SU-DHL-6 (cell line): ENCODE results near the gene YKT6.

Experiments
- H2AFZ ChIP-seq: fragments of 200-600 bp; sonication (generic); 2 replicates; pipeline ENCODE4 v1.6.1; 2014; ENCODE audit warnings: low read depth, mild to moderate bottlenecking, moderate library complexity, mixed read lengths, antibody characterized with exemption, low read length; ENCODE audit not compliant: severe bottlenecking
- H3F3A ChIP-seq: fragments of 200-600 bp; shearing (Covaris generic); 2 replicates; pipeline ENCODE4 v1.6.0; 2016; ENCODE audit warnings: antibody characterized with exemption, mild to moderate bottlenecking; ENCODE audit not compliant: insufficient read depth
- H3K27ac ChIP-seq: fragments of 200-600 bp; sonication (generic); 2 replicates; pipeline ENCODE4 v1.5.1; 2016; ENCODE audit warnings: low read depth, mild to moderate bottlenecking, low read length, moderate library complexity, mixed read lengths
- H3K27me3 ChIP-seq: fragments of 200-600 bp; sonication (generic), shearing (Covaris generic); 2 replicates; pipeline ENCODE4 v1.6.0; 2014; ENCODE audit warnings: mild to moderate bottlenecking, low read length
- H3K36me3 ChIP-seq: fragments of 200-600 bp; sonication (generic); 2 replicates; pipeline ENCODE4 v1.6.1; 2014; ENCODE audit warnings: mild to moderate bottlenecking, low read length, mixed read lengths
- H3K4me2 ChIP-seq: fragments of 300-600, 200-600 bp; shearing (Covaris generic), sonication (generic); 2 replicates; pipeline ENCODE4 v1.6.0; 2014; ENCODE audit warnings: low read length, low read depth, mild to moderate bottlenecking; ENCODE audit not compliant: poor library complexity, severe bottlenecking
- H3K4me3 ChIP-seq: fragments of 200-600 bp; sonication (generic); 2 replicates; pipeline ENCODE4 v1.5.1; 2014; ENCODE audit warnings: antibody characterized with exemption, low read length, mild to moderate bottlenecking, mixed read lengths; ENCODE audit not compliant: insufficient read depth, poor library complexity, severe bottlenecking
- H3K79me2 ChIP-seq: fragments of 200-600 bp; sonication (generic); 2 replicates; pipeline ENCODE4 v1.6.1; 2014; ENCODE audit warnings: mild to moderate bottlenecking, low read length, moderate library complexity; ENCODE audit not compliant: insufficient read depth
- H3K9ac ChIP-seq: fragments of 200-600 bp; sonication (generic); 2 replicates; pipeline ENCODE4 v1.7.0; 2014; ENCODE audit warnings: mild to moderate bottlenecking, low read length
- H3K9me2 ChIP-seq: fragments of 200-600 bp; sonication (generic); replicated peaks from 2 replicates; pipeline ENCODE4 v1.6.1; 2014; ENCODE audit warnings: low read length; ENCODE audit not compliant: insufficient read depth
- H3K9me3 ChIP-seq: fragments of 200-600 bp; sonication (generic); 2 replicates; pipeline ENCODE4 v1.6.1; 2014; ENCODE audit warnings: low read length, mixed read lengths; ENCODE audit not compliant: insufficient read depth
- H4K20me1 ChIP-seq: fragments of 200-600 bp; sonication (generic); 2 replicates; pipeline ENCODE4 v1.6.1; 2014; ENCODE audit warnings: low read depth, mild to moderate bottlenecking, antibody characterized with exemption, low read length, moderate library complexity, mixed read lengths
- CTCF ChIP-seq: fragments of 200-600 bp; sonication (generic); IDR thresholded peaks from one replicate; pipeline ENCODE4 v1.5.1; 2017; ENCODE audit warnings: antibody characterized with exemption, mild to moderate bottlenecking, low read length, moderate library complexity; ENCODE audit not compliant: insufficient read depth, poor library complexity, severe bottlenecking
- EZH2phosphoT487 ChIP-seq: fragments of 200-600 bp; sonication (generic), shearing (Covaris generic); conservative IDR thresholded peaks from 2 replicates; pipeline ENCODE4 v1.6.1; 2018; ENCODE audit warnings: mild to moderate bottlenecking, antibody characterized with exemption, low read length, moderate library complexity, mixed read lengths

Gene YKT6

GRCh38 chr7:44200699-44201461 is at the start of gene YKT6:
YKT6 (plus strand) TSS chr7:44200978; CDS start chr7:44201136, 158 bp downstream.
- Histone ChIP-seq H2AFZ (peak within 1 kb of the TSS; percentile 60), H3K9me3 (no peaks in the 10 kb centered on the region), H3K4me3 (peak within 1 kb of the TSS; percentile 94), H3K4me2 (peak within 1 kb of the TSS; percentile 93), H3K9ac (peak within 1 kb of the TSS; percentile 74), H3K27ac (no peak within 1 kb of the TSS), H3K36me3 (peaks cover 3% of the 10 kb centered on the region; the same call in 1 of the 2 replicates), H4K20me1 (peaks cover 3% of the 10 kb centered on the region; the same call in 1 of the 2 replicates), H3K9me2 (no peaks in the 10 kb centered on the region), H3F3A (no peaks in the 10 kb centered on the region), H3K27me3 (no peaks in the 10 kb centered on the region), H3K79me2 (peaks cover 43% of the 10 kb centered on the region)
- TF ChIP-seq CTCF = peak; percentile 59
- TF ChIP-seq EZH2phosphoT487 = no peak

GRCh38 chr7:44151956-44152355 is 48.8 kb upstream of the YKT6 start:
- H4K20me1 ChIP-seq = no peaks in the 10 kb centered on the region
- no peak overlapping the region for H3K4me2 ChIP-seq
- H3F3A ChIP-seq = no peaks in the 10 kb centered on the region
- no peak overlapping the region for H2AFZ ChIP-seq
- no peak overlapping the region for H3K27ac ChIP-seq
- H3K36me3 ChIP-seq = no peaks in the 10 kb centered on the region
- H3K9ac ChIP-seq = no peak overlapping the region
- H3K9me2 ChIP-seq = no peaks in the 10 kb centered on the region
- no peaks in the 10 kb centered on the region for H3K9me3 ChIP-seq
- no peaks in the 10 kb centered on the region for H3K27me3 ChIP-seq
- no peaks in the 10 kb centered on the region for H3K79me2 ChIP-seq
- H3K4me3 ChIP-seq = no peak overlapping the region
- TF ChIP-seq EZH2phosphoT487 = no peak

- H3K27ac ChIP-seq = no peak overlapping the region
- no peaks in the 10 kb centered on the region for H3K9me2 ChIP-seq
- H4K20me1 ChIP-seq = no peaks in the 10 kb centered on the region
These were observed 47.5 kb upstream of the YKT6 start for GRCh38 chr7:44152971-44153947.

More at GRCh38 chr7:44152971-44153947, 47.5 kb upstream of the YKT6 start:
- Histone ChIP-seq H3K4me2 (no peak overlapping the region), H3K79me2 (no peaks in the 10 kb centered on the region), H3K9me3 (no peaks in the 10 kb centered on the region), H3K4me3 (no peak overlapping the region), H2AFZ (no peak overlapping the region), H3K36me3 (no peaks in the 10 kb centered on the region), H3K9ac (no peak overlapping the region), H3K27me3 (no peaks in the 10 kb centered on the region), H3F3A (no peaks in the 10 kb centered on the region)
- TF ChIP-seq EZH2phosphoT487 (no peak), CTCF (no peak)
